HepG2 (cell line): Measurements from ENCODE around the gene KCTD19. TPM values are rescaled to one million over a fixed set of nuclear protein-coding genes. Genes with fewer than 3 reads are reported as not detected.

Source experiments
- AGO1 ChIP-seq: fragments of 200-400 bp; formaldehyde crosslinking; IDR thresholded peaks from 2 replicates; pipeline ENCODE4 v1.6.1; 2017; ENCODE audit warnings: mild to moderate bottlenecking, low read depth, low read length, moderate library complexity; ENCODE audit not compliant: poor library complexity, severe bottlenecking
- EHMT2 ChIP-seq: fragments of 200-600 bp; sonication (generic); IDR thresholded peaks from 2 replicates; pipeline ENCODE4 v1.7.0; 2017; ENCODE audit warnings: antibody characterized with exemption, low read depth, low read length, borderline replicate concordance
- GTF2F1 ChIP-seq: fragments of 150-350 bp; IDR thresholded peaks from 2 replicates; pipeline ENCODE4 v1.6.1; 2014; ENCODE audit warnings: low read length
- KAT2B ChIP-seq: fragments of 150-350 bp; IDR thresholded peaks from 2 replicates; pipeline ENCODE4 v1.6.1; 2014; ENCODE audit warnings: low read depth, low read length, borderline replicate concordance
- KLF13 ChIP-seq: sonication (generic); formaldehyde crosslinking; IDR thresholded peaks from 2 replicates; pipeline ENCODE4 v1.4.0; 2020; ENCODE audit warnings: mild to moderate bottlenecking, missing genetic modification reagents
- LBX2 ChIP-seq: sonication (generic); formaldehyde crosslinking; IDR thresholded peaks from 2 replicates; pipeline ENCODE4 v1.5.0; 2020; ENCODE audit warnings: missing genetic modification reagents, mild to moderate bottlenecking, borderline replicate concordance
- MAFG ChIP-seq: sonication (generic); formaldehyde crosslinking; IDR thresholded peaks from 2 replicates; pipeline ENCODE4 v1.5.1; 2020; ENCODE audit warnings: mild to moderate bottlenecking, missing genetic modification reagents
- MEIS2 ChIP-seq: sonication (generic); formaldehyde crosslinking; IDR thresholded peaks from 2 replicates; pipeline ENCODE4 v1.9.0; 2021; ENCODE audit warnings: mild to moderate bottlenecking, missing genetic modification reagents
- SNRNP70 ChIP-seq: fragments of 200-400 bp; formaldehyde crosslinking; IDR thresholded peaks from 2 replicates; pipeline ENCODE4 v1.6.1; 2017; ENCODE audit warnings: mild to moderate bottlenecking, low read depth, low read length, moderate library complexity
- TGIF2 ChIP-seq: IDR thresholded peaks from 2 replicates; pipeline ENCODE4 v1.6.1; 2016; ENCODE audit warnings: control low read depth, missing compliant biosample characterization
- ZNF441 ChIP-seq: sonication (generic); formaldehyde crosslinking; IDR thresholded peaks from 2 replicates; pipeline ENCODE4 v1.7.0; 2021; ENCODE audit warnings: missing genetic modification reagents, borderline replicate concordance
- ZNF589 ChIP-seq: sonication (generic); formaldehyde crosslinking; conservative IDR thresholded peaks from 2 replicates; pipeline ENCODE4 v1.8.0; 2022; ENCODE audit warnings: mild to moderate bottlenecking, moderate library complexity, missing genetic modification reagents
- polyA plus RNA-seq, 8 experiments: library from polyadenylated mRNA; depleted of rRNA in 3 of 8; stranded (reverse) in 7 of 8; unstranded in 1 of 8; fragments of >200 nt; fragmentation: Illumina TruSeq in 4 of 8; extraction: Trizol in 4 of 8; gene quantifications; 2 replicates each; pipeline versions ENCODE4 v1.2.1 to v1.2.3, GENCODE V29; 2011 to 2016; ENCODE audit warnings: low read depth in 4 of 8, missing spikeins in 1 of 8, mixed read lengths in 1 of 8; ENCODE audit not compliant: insufficient read depth in 1 of 8
- total RNA-seq, 5 experiments: library from RNA; depleted of rRNA; stranded (reverse); fragments of >200 nt; fragmentation: Illumina TruSeq; extraction: Trizol; gene quantifications; 2 replicates each; pipeline ENCODE4 v1.2.3, GENCODE V29; 2016; ENCODE audit warnings: low read depth in 1 of 5
- TF ChIP-seq, protein P1 (sequence below): sonication (generic); formaldehyde crosslinking; IDR thresholded peaks from 2 replicates; pipeline ENCODE4 v1.5.1; 2020; ENCODE audit warnings: missing genetic modification reagents, mild to moderate bottlenecking, borderline replicate concordance
- TF ChIP-seq, protein P2 (sequence below): sonication (generic); formaldehyde crosslinking; IDR thresholded peaks from 2 replicates; pipeline ENCODE4 v1.4.0; 2020; ENCODE audit warnings: mild to moderate bottlenecking, missing genetic modification reagents, borderline replicate concordance
- TF ChIP-seq, protein P3 (sequence below): sonication (generic); formaldehyde crosslinking; IDR thresholded peaks from 2 replicates; pipeline ENCODE4 v1.4.0; 2020; ENCODE audit warnings: missing genetic modification reagents

KCTD19 gene
- total and polyA plus RNA-seq, 2 of the 13 experiments (the other 11 are each of a cell fraction or from before 2014, with no cell fraction given), result not detected

GRCh38 chr16:67326472-67327309, at the start of gene KCTD19, which contains the start of gene LRRC36 (continued):
- no peak for TF ChIP-seq SNRNP70
- TF ChIP-seq AGO1, result no peak
- no peak for TF ChIP-seq LBX2 (CRISPR knock-in tag)
- no peak for TF ChIP-seq TGIF2 (CRISPR knock-in tag)
- no peak for TF ChIP-seq KAT2B
- TF ChIP-seq GTF2F1, result no peak
- no peak for TF ChIP-seq EHMT2
- TF ChIP-seq, protein P1, sequence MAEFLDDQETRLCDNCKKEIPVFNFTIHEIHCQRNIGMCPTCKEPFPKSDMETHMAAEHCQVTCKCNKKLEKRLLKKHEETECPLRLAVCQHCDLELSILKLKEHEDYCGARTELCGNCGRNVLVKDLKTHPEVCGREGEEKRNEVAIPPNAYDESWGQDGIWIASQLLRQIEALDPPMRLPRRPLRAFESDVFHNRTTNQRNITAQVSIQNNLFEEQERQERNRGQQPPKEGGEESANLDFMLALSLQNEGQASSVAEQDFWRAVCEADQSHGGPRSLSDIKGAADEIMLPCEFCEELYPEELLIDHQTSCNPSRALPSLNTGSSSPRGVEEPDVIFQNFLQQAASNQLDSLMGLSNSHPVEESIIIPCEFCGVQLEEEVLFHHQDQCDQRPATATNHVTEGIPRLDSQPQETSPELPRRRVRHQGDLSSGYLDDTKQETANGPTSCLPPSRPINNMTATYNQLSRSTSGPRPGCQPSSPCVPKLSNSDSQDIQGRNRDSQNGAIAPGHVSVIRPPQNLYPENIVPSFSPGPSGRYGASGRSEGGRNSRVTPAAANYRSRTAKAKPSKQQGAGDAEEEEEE (CRISPR knock-in tag), result no peak
- TF ChIP-seq, protein P2, sequence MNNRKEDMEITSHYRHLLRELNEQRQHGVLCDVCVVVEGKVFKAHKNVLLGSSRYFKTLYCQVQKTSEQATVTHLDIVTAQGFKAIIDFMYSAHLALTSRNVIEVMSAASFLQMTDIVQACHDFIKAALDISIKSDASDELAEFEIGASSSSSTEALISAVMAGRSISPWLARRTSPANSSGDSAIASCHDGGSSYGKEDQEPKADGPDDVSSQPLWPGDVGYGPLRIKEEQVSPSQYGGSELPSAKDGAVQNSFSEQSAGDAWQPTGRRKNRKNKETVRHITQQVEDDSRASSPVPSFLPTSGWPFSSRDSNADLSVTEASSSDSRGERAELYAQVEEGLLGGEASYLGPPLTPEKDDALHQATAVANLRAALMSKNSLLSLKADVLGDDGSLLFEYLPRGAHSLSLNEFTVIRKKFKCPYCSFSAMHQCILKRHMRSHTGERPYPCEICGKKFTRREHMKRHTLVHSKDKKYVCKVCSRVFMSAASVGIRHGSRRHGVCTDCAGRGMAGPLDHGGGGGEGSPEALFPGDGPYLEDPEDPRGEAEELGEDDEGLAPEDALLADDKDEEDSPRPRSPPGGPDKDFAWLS (CRISPR knock-in tag), result no peak
- TF ChIP-seq, protein P3, sequence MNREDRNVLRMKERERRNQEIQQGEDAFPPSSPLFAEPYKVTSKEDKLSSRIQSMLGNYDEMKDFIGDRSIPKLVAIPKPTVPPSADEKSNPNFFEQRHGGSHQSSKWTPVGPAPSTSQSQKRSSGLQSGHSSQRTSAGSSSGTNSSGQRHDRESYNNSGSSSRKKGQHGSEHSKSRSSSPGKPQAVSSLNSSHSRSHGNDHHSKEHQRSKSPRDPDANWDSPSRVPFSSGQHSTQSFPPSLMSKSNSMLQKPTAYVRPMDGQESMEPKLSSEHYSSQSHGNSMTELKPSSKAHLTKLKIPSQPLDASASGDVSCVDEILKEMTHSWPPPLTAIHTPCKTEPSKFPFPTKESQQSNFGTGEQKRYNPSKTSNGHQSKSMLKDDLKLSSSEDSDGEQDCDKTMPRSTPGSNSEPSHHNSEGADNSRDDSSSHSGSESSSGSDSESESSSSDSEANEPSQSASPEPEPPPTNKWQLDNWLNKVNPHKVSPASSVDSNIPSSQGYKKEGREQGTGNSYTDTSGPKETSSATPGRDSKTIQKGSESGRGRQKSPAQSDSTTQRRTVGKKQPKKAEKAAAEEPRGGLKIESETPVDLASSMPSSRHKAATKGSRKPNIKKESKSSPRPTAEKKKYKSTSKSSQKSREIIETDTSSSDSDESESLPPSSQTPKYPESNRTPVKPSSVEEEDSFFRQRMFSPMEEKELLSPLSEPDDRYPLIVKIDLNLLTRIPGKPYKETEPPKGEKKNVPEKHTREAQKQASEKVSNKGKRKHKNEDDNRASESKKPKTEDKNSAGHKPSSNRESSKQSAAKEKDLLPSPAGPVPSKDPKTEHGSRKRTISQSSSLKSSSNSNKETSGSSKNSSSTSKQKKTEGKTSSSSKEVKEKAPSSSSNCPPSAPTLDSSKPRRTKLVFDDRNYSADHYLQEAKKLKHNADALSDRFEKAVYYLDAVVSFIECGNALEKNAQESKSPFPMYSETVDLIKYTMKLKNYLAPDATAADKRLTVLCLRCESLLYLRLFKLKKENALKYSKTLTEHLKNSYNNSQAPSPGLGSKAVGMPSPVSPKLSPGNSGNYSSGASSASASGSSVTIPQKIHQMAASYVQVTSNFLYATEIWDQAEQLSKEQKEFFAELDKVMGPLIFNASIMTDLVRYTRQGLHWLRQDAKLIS, result no peak
- TF ChIP-seq KLF13 (CRISPR knock-in tag), result no peak
- TF ChIP-seq MAFG (CRISPR knock-in tag), result no peak
- TF ChIP-seq ZNF441 (CRISPR knock-in tag), result no peak; the same call in 1 of the 2 replicates
- 0 out of 2 replicates have a peak, but pooled peaks have one; percentile 35 for TF ChIP-seq MEIS2 (CRISPR knock-in tag)
- no peak; the same call in 1 of the 2 replicates for TF ChIP-seq ZNF589 (CRISPR knock-in tag)
- TF ChIP-seq, all 625 proteins: peak for 141
